AG09309 (cell line): ENCODE data around the gene IPMK.
"Not testable (repeated sequence)": the region's sequence is repeated elsewhere in the genome, so short reads cannot be mapped to it uniquely, and the experiment has no call there.

Experiments used
- DNase-seq: peaks from one replicate; pipeline ENCODE4 v3.0.0-alpha.2; 2010; ENCODE audit warnings: low read depth
- H3K4me3 ChIP-seq: 2 replicates; pipeline ENCODE4 v1.5.1; 2011; ENCODE audit warnings: mild to moderate bottlenecking, low read depth, low read length, moderate library complexity; ENCODE audit not compliant: control insufficient read depth
- CTCF ChIP-seq: IDR thresholded peaks from 2 replicates; pipeline ENCODE4 v1.5.1; 2011; ENCODE audit warnings: mild to moderate bottlenecking, low read depth, low read length, inconsistent platforms; ENCODE audit not compliant: insufficient read depth, control insufficient read depth; ENCODE audit errors: missing control alignments

IPMK gene

GRCh38 chr10:58158806-58159205, 108.9 kb downstream of the IPMK start:
- no peak overlapping the region for H3K4me3 ChIP-seq
- DNase-seq, result peak; percentile 69
- no peak for TF ChIP-seq CTCF

GRCh38 chr10:58157076-58157766, 110.5 kb downstream of the IPMK start:
- H3K4me3 ChIP-seq, result no peak overlapping the region
- peak; percentile 99 for DNase-seq
- no peak for TF ChIP-seq CTCF

- not testable (repeated sequence) for DNase-seq, H3K4me3 ChIP-seq
Measured at GRCh38 chr10:58155941-58156340, 111.8 kb downstream of the IPMK start.

GRCh38 chr10:58153751-58154150, 113.9 kb downstream of the IPMK start:
- TF ChIP-seq CTCF, result no peak
- no peak overlapping the region for H3K4me3 ChIP-seq
- no peak for DNase-seq

- DNase-seq, result no peak
- no peak overlapping the region for H3K4me3 ChIP-seq
- peak; percentile 62 for TF ChIP-seq CTCF
Measured at GRCh38 chr10:58152673-58153263, 114.9 kb downstream of the IPMK start.

GRCh38 chr10:58150290-58150689, 117.4 kb downstream of the IPMK start:
- H3K4me3 ChIP-seq, result no peak overlapping the region
- DNase-seq, result no peak
- TF ChIP-seq CTCF, result no peak

- no peak for TF ChIP-seq CTCF
- DNase-seq, result no peak
- no peak overlapping the region for H3K4me3 ChIP-seq
Measured at GRCh38 chr10:58143944-58144343, 123.8 kb downstream of the IPMK start.
